ENCODE data around the gene RPUSD4.

RPUSD4 gene

DNA sequence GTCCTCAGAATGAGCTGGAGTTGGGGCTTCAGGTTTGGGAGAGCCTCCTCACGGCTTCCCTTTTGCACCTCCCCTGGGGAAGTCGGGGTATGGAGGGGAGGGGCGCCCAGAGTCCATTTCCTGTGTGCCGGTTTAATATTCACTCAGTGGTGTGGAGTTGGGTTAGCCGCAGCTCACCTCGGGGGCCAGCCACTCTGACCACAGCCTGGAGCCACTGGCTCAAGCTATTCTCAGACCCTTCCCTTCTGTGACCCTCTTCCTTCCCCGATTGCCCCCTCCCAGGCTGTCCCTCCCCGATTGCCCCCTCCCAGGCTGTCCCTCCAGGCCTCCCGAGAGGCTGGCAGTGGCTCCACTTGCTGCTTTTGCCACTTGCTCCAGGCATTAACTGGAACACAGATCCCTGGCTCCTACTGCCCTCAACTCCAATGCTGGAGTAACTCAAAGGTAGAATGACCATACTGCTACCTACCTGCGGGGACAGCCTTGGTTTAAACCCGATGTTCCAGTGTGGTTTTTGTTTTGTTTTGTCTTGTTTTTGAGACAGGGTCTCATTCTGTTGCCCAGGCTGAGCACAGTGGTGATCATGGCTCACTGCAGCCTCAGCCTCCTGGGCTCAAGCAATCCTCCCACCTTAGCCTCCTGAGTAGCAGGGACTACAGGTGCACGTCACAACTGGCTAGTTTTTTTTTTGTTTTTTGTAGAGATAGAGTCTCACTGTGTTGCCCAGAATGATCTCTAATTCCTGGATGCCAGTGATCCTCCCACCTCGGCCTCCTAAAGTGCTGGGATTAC, 29.3 kb downstream of the RPUSD4 start:
- Histone ChIP-seq H3K36me3 (ENCODE audit: control insufficient read depth in 2 of 2, insufficient read depth in 2 of 2, low read length in 2 of 2) (no peaks in the 10 kb centered on the region), H3K4me3 (ENCODE audit: low read length in 2 of 2) (no peak overlapping the region), H3K4me1 (ENCODE audit: control insufficient read depth, insufficient read depth, low read length) (peaks cover 9% of the 10 kb centered on the region), H3K9me3 (ENCODE audit: control insufficient read depth in 2 of 2, low read length in 2 of 2) (no peaks in the 10 kb centered on the region), H3K27me3 (ENCODE audit: control insufficient read depth in 1 of 2, insufficient read depth in 2 of 2, low read length in 2 of 2) (no peaks in the 10 kb centered on the region), H3K9ac (ENCODE audit: low read length in 2 of 2) (no peak overlapping the region), H3K27ac (ENCODE audit: low read length) (no peak overlapping the region)

DNA sequence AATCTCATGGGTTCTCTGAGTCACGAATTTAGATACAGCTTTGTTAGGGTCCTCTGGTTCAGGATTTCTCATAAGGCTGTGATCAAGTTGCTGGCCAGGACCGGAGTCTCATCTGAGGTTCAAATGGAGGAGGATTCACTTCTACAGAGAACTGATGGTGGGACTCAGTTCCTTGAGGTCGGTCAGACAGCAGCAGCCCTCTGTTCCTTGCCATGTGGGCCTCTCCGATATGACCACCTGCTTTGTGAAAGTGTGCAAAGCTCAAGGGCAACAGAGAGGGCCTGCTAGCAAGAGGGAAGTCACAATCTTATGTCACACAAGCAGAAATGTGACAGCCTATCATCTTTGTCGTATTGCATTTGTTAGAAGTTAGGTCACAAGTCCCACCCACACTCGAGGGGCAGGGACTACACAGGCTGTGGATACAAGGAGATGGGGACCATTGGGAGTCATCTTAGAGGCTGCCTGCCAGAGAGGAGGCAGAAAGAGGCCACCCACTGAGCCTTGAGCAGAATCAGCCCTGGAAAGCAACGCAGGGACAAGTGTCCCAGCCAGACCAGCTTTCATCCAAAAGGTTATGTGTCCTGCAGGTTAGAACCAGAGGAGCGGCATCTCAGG, 34.5 kb downstream of the RPUSD4 start:
- Histone ChIP-seq H3K27me3 (ENCODE audit: control insufficient read depth in 1 of 2, insufficient read depth in 2 of 2, low read length in 2 of 2) (no peaks in the 10 kb centered on the region), H3K9me3 (ENCODE audit: control insufficient read depth in 2 of 2, low read length in 2 of 2) (no peaks in the 10 kb centered on the region), H3K4me1 (ENCODE audit: control insufficient read depth, insufficient read depth, low read length) (peaks cover 3% of the 10 kb centered on the region), H3K36me3 (ENCODE audit: control insufficient read depth in 2 of 2, insufficient read depth in 2 of 2, low read length in 2 of 2) (no peaks in the 10 kb centered on the region), H3K4me3 (ENCODE audit: low read length in 2 of 2) (no peak overlapping the region), H3K9ac (ENCODE audit: low read length in 2 of 2) (no peak overlapping the region), H3K27ac (ENCODE audit: low read length) (no peak overlapping the region)

DNA sequence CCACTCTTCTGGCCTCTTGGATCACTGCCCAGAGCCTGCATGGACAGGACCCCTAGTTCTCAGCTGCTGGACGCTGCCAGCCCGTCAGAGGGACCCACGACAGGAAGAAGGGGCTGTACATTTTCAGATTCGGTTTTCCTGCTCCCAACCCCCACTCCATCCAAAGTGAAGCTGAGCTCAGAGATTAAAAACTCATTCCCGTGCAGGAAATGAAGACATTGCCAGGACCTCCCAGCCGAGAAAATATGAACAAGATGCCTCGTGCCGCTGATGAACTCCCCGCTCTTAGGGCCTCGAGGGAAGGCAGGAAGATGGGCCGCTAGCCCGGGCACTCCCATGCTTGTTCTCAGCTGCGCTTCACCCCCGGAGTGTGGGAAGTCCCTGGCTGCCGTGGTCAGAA, 36.1 kb downstream of the RPUSD4 start:
- Histone ChIP-seq H3K9ac (ENCODE audit: low read length in 2 of 2) (no peak overlapping the region), H3K9me3 (ENCODE audit: control insufficient read depth in 2 of 2, low read length in 2 of 2) (no peaks in the 10 kb centered on the region), H3K4me1 (ENCODE audit: control insufficient read depth, insufficient read depth, low read length) (peaks cover 3% of the 10 kb centered on the region), H3K36me3 (ENCODE audit: control insufficient read depth in 2 of 2, insufficient read depth in 2 of 2, low read length in 2 of 2) (no peaks in the 10 kb centered on the region), H3K27me3 (ENCODE audit: control insufficient read depth in 1 of 2, insufficient read depth in 2 of 2, low read length in 2 of 2) (no peaks in the 10 kb centered on the region), H3K4me3 (ENCODE audit: low read length in 2 of 2) (peak overlapping the region in 1 of 2 donors; percentile 15), H3K27ac (ENCODE audit: low read length) (no peak overlapping the region)

DNA sequence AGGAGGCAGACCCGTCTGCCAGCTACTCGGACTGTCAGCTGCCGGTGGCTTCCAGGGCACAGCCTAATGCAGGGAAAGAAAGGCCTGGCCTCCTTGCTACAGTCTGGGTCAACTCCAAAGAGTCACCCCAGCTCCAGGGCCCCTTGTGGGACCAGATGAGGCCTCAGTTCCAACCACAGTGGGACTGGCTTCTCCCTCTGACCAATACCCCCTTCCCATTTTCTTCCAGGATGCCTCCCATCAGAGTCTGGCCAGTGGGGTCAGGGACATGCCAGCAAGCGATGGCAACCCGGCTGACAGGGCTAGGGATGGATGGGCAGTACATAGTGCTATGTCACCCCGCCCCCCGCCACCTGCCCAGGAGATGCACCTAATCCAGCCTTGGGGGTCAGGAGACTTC, 36.6 kb downstream of the RPUSD4 start:
- no peaks in the 10 kb centered on the region for H3K27me3 ChIP-seq (ENCODE audit: control insufficient read depth in 1 of 2, insufficient read depth in 2 of 2, low read length in 2 of 2)
- H3K9me3 ChIP-seq (ENCODE audit: control insufficient read depth in 2 of 2, low read length in 2 of 2), result no peaks in the 10 kb centered on the region
- H3K36me3 ChIP-seq (ENCODE audit: control insufficient read depth in 2 of 2, insufficient read depth in 2 of 2, low read length in 2 of 2), result no peaks in the 10 kb centered on the region
- no peak overlapping the region for H3K4me3 ChIP-seq (ENCODE audit: low read length in 2 of 2)
- no peak overlapping the region for H3K27ac ChIP-seq (ENCODE audit: low read length)
- H3K4me1 ChIP-seq (ENCODE audit: control insufficient read depth, insufficient read depth, low read length), result peaks cover 3% of the 10 kb centered on the region
- no peak overlapping the region for H3K9ac ChIP-seq (ENCODE audit: low read length in 2 of 2)

DNA sequence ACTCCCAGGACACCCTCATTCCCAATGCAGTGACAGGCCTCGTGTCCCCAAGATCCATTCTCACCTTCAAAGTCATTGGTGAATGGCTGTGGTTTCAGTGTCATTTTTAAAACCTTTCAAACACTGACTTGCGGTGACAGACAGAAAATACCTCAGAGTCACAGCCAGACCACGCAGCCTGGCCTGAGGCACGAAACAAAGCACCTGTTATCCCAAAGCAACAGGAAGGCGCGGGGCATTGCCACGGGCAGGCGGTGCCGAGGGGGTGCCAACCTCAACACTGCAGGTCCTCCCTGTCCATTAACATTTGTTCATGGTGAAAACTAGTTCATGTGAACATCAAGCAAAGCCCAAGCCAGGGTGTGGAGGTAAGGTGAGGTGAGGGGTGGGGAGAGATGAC, 38.2 kb downstream of the RPUSD4 start:
- Histone ChIP-seq H3K9ac (ENCODE audit: low read length in 2 of 2) (no peak overlapping the region), H3K27ac (ENCODE audit: low read length) (no peak overlapping the region), H3K9me3 (ENCODE audit: control insufficient read depth in 2 of 2, low read length in 2 of 2) (no peaks in the 10 kb centered on the region)

DNA sequence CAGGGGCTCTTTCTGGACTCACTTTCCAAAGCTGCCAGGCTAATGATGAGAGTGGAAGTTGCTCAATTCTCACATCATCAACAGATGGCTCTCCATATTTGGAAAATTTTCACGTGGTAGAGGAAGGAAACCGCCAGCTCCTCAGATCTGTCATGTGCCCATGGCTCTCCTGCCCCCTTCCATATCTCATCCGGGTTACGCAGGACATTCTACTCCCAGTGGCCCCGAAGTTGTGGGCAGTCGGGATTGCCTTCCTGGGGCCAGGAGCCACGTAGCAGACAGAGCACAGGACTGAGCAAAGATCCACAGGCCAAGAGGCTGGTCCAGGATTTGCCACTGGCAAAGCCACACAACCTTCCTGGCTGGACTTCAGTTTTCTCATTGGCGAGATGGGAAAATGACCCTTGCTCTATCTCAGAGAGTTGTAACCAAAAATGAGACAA, 38.8 kb downstream of the RPUSD4 start:
- H3K4me3 ChIP-seq (ENCODE audit: low read length in 2 of 2), result no peak overlapping the region
- H3K27me3 ChIP-seq (ENCODE audit: control insufficient read depth in 1 of 2, insufficient read depth in 2 of 2, low read length in 2 of 2), result no peaks in the 10 kb centered on the region
- no peak overlapping the region for H3K9ac ChIP-seq (ENCODE audit: low read length in 2 of 2)
- peaks cover 6% of the 10 kb centered on the region for H3K4me1 ChIP-seq (ENCODE audit: control insufficient read depth, insufficient read depth, low read length)
- no peaks in the 10 kb centered on the region for H3K36me3 ChIP-seq (ENCODE audit: control insufficient read depth in 2 of 2, insufficient read depth in 2 of 2, low read length in 2 of 2)
- no peaks in the 10 kb centered on the region for H3K9me3 ChIP-seq (ENCODE audit: control insufficient read depth in 2 of 2, low read length in 2 of 2)
- H3K27ac ChIP-seq (ENCODE audit: low read length), result no peak overlapping the region

More for the DNA sequence above, 38.2 kb downstream of the RPUSD4 start:
- Histone ChIP-seq H3K4me1 (ENCODE audit: control insufficient read depth, insufficient read depth, low read length) (peaks cover 3% of the 10 kb centered on the region), H3K36me3 (ENCODE audit: control insufficient read depth in 2 of 2, insufficient read depth in 2 of 2, low read length in 2 of 2) (no peaks in the 10 kb centered on the region), H3K27me3 (ENCODE audit: control insufficient read depth in 1 of 2, insufficient read depth in 2 of 2, low read length in 2 of 2) (no peaks in the 10 kb centered on the region), H3K4me3 (ENCODE audit: low read length in 2 of 2) (no peak overlapping the region)

DNA sequence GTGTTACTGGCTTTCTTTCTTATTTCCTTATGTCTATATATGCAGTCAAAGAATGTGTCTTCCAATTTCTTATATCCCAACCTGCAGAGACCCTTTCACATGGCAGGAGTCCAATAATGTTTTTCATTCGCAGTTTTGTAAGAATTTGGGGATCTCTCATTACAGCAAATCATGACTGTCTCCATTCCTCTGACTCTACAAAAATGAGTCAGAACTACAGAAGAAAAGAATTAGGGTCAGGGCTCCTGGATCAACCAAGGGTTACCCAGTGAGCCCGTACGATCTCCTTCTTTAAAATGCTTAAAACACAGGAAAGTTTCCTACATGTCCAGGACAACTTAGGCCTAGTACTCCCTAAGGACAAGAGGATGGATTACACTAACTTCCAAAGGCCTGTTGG, 42.2 kb downstream of the RPUSD4 start:
- H3K4me3 ChIP-seq (ENCODE audit: low read length in 2 of 2), result no peak overlapping the region
- H3K27ac ChIP-seq (ENCODE audit: low read length), result no peak overlapping the region
- H3K36me3 ChIP-seq (ENCODE audit: control insufficient read depth in 2 of 2, insufficient read depth in 2 of 2, low read length in 2 of 2), result no peaks in the 10 kb centered on the region
- H3K9ac ChIP-seq (ENCODE audit: low read length in 2 of 2), result no peak overlapping the region
- H3K4me1 ChIP-seq (ENCODE audit: control insufficient read depth, insufficient read depth, low read length), result peaks cover 13% of the 10 kb centered on the region
- H3K9me3 ChIP-seq (ENCODE audit: control insufficient read depth in 2 of 2, low read length in 2 of 2), result no peaks in the 10 kb centered on the region
- H3K27me3 ChIP-seq (ENCODE audit: control insufficient read depth in 1 of 2, insufficient read depth in 2 of 2, low read length in 2 of 2), result no peaks in the 10 kb centered on the region

DNA sequence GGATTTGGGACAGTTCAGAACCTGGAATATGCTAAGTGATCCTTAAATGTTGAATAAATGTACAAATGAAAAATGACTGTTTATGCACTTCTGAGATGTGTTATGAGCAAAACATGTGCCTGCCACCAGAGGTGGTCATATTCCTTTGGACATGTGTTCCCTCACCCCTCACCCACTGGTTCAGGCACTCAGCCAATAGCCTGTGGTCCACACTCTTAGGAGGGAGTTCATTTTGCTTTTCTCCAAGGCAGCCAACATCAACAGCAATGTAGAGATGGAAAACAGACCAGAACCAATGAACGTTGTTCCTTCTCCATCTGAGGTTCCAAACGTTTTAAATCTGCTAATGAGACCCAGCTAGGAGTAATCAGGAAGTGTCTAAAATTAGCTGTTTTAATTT, 44.0 kb downstream of the RPUSD4 start:
- Histone ChIP-seq H3K4me3 (ENCODE audit: low read length in 2 of 2) (no peak overlapping the region), H3K9ac (ENCODE audit: low read length in 2 of 2) (no peak overlapping the region), H3K36me3 (ENCODE audit: control insufficient read depth in 2 of 2, insufficient read depth in 2 of 2, low read length in 2 of 2) (no peaks in the 10 kb centered on the region), H3K9me3 (ENCODE audit: control insufficient read depth in 2 of 2, low read length in 2 of 2) (no peaks in the 10 kb centered on the region), H3K27me3 (ENCODE audit: control insufficient read depth in 1 of 2, insufficient read depth in 2 of 2, low read length in 2 of 2) (no peaks in the 10 kb centered on the region), H3K27ac (ENCODE audit: low read length) (no peak overlapping the region), H3K4me1 (ENCODE audit: control insufficient read depth, insufficient read depth, low read length) (peaks cover 23% of the 10 kb centered on the region)

DNA sequence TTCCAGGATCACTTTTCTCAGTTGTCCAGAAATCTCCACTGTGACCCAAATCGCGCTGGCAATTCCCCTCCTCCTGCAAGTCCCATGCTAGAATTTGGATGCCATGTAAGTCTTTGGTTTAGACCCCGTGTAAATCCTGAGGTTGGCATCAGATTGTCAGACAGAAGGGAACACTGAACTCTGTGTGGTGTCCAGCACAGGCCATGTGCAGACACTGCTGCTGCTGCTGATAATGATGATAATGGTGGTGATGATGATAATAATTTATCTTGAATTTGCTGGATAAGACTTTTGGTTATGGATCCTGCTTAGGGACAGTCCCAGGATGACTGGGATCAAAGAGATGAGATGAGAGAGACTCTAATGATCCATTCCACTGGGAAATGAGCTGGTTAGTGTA, 45.0 kb downstream of the RPUSD4 start:
- no peaks in the 10 kb centered on the region for H3K9me3 ChIP-seq (ENCODE audit: control insufficient read depth in 2 of 2, low read length in 2 of 2)
- H3K27ac ChIP-seq (ENCODE audit: low read length), result no peak overlapping the region
- H3K27me3 ChIP-seq (ENCODE audit: control insufficient read depth in 1 of 2, insufficient read depth in 2 of 2, low read length in 2 of 2), result no peaks in the 10 kb centered on the region
- peaks cover 27% of the 10 kb centered on the region for H3K4me1 ChIP-seq (ENCODE audit: control insufficient read depth, insufficient read depth, low read length)
- H3K36me3 ChIP-seq (ENCODE audit: control insufficient read depth in 2 of 2, insufficient read depth in 2 of 2, low read length in 2 of 2), result no peaks in the 10 kb centered on the region
- H3K4me3 ChIP-seq (ENCODE audit: low read length in 2 of 2), result no peak overlapping the region
- H3K9ac ChIP-seq (ENCODE audit: low read length in 2 of 2), result no peak overlapping the region

DNA sequence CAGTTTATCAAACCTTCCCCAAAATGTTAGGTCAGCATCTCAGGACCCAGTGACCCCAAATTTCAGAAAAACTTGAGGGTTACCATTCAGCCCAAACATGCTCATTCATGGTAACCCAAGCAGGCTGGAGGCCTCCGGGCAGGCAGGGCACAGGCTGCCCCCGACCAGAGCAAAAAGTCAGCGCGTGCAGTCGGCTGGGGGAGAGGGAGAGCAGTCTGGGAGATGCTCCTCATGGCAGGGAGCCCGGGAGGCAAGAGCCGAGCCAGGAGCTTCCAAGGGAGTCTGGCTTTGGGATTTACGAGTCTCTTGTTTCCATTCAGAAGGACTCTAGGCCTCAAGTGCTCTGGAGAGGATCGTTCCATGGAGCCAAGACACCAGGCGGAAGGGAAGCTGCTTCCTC, 45.7 kb downstream of the RPUSD4 start:
- H3K9me3 ChIP-seq (ENCODE audit: control insufficient read depth in 2 of 2, low read length in 2 of 2), result no peaks in the 10 kb centered on the region
- no peak overlapping the region for H3K9ac ChIP-seq (ENCODE audit: low read length in 2 of 2)
- peak overlapping the region; percentile 18 for H3K27ac ChIP-seq (ENCODE audit: low read length)
- H3K4me3 ChIP-seq (ENCODE audit: low read length in 2 of 2), result no peak overlapping the region
- no peaks in the 10 kb centered on the region for H3K27me3 ChIP-seq (ENCODE audit: control insufficient read depth in 1 of 2, insufficient read depth in 2 of 2, low read length in 2 of 2)
- H3K4me1 ChIP-seq (ENCODE audit: control insufficient read depth, insufficient read depth, low read length), result peaks cover 30% of the 10 kb centered on the region
- H3K36me3 ChIP-seq (ENCODE audit: control insufficient read depth in 2 of 2, insufficient read depth in 2 of 2, low read length in 2 of 2), result no peaks in the 10 kb centered on the region

DNA sequence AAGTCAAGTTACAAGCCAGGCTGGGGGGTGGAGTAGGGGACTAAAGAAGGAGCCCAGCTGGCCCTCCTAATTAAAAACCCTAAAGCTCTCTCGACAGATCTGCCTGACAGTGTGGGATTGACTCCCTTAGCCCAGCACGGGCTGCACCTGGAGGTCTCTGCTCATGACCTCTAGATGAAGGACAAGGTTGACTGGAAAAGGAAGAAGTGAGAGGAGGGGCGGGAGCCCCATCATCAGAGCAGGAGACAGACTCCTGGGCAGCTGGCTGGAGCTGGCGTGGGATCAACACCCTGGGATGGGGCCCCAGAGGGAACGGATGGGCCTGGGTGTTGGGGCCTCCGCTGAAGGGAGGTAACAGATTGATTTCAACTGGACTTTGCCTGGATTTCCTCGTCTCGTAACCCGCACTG, 46.1 kb downstream of the RPUSD4 start:
- Histone ChIP-seq H3K27ac (ENCODE audit: low read length) (no peak overlapping the region), H3K36me3 (ENCODE audit: control insufficient read depth in 2 of 2, insufficient read depth in 2 of 2, low read length in 2 of 2) (no peaks in the 10 kb centered on the region), H3K4me1 (ENCODE audit: control insufficient read depth, insufficient read depth, low read length) (peaks cover 30% of the 10 kb centered on the region), H3K9ac (ENCODE audit: low read length in 2 of 2) (no peak overlapping the region), H3K4me3 (ENCODE audit: low read length in 2 of 2) (no peak overlapping the region), H3K9me3 (ENCODE audit: control insufficient read depth in 2 of 2, low read length in 2 of 2) (no peaks in the 10 kb centered on the region), H3K27me3 (ENCODE audit: control insufficient read depth in 1 of 2, insufficient read depth in 2 of 2, low read length in 2 of 2) (no peaks in the 10 kb centered on the region)

Data from stomach smooth muscle (tissue), 2 donors.